Measurements from ENCODE around the gene PCARE. TPM values are rescaled to one million over a fixed set of nuclear protein-coding genes. Genes with fewer than 3 reads are reported as not detected.
A peak's percentile ranks its signal among the peaks of the same experiment; 100 is the strongest.
"Not testable (repeated sequence)": the region's sequence is repeated elsewhere in the genome, so short reads cannot be mapped to it uniquely, and the experiment has no call there.

PCARE gene
- total RNA-seq, 1 experiment from 2014 or later, result 0.03 TPM

DNA sequence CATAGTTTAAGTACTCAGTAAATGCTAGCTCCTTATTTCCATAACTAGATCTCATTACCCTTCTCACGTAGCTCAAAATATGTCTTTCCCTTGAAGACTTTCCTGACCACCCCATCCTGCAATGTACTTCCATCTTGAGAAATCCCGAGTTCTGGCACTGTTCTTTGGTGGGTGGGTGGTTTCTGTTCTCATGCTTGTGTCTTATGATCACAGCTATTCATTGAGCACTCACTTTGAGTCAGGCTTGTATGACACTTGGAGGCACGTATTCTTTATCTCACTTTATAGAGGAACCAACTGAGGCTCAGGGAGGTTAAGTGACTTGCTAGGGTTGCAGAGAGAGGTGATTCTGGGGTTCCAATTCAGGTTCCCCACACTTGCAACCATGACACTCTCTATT is 31.9 kb upstream of the PCARE start:
- peak; percentile 94 for DNase-seq (ENCODE audit: low read depth, low spot score)
- in situ Hi-C loops (cut with HindIII; ENCODE audit: low pct_unique_long_range_greater_than_20kb, low sequenced_read_pairs), result no loop called here

DNA sequence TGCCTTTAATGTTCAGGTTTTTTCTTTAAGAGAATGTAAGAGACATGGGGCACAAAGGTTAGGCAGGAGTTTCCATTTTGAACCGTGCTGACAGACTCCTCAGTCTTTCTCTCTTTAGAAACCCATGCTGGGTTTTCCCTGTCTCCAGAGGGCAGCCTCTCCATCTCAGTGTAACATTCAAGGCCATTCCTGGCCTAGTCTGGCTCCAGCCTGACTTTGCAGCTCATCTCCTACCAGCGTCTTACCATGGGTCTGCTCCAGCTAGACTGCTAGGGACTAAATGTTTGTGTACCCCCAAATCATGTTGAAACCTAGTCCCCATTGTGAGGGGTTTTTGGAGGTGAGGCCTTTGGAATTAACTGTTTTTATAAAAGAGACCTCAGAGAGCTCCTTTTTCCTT is 31.1 kb upstream of the PCARE start:
- in situ Hi-C loops (cut with HindIII; ENCODE audit: low pct_unique_long_range_greater_than_20kb, low sequenced_read_pairs), result no loop called here
- peak; percentile 61 for DNase-seq (ENCODE audit: low read depth, low spot score)

GRCh38 chr2:29104688-29105087 is 30.4 kb upstream of the PCARE start:
- in situ Hi-C loops (cut with HindIII; ENCODE audit: low pct_unique_long_range_greater_than_20kb, low sequenced_read_pairs), result no loop called here

GRCh38 chr2:29100564-29100963 is 26.2 kb upstream of the PCARE start:
- in situ Hi-C loops (cut with HindIII; ENCODE audit: low pct_unique_long_range_greater_than_20kb, low sequenced_read_pairs), result no loop called here

More at GRCh38 chr2:29104688-29105087, 30.4 kb upstream of the PCARE start:
- DNase-seq (ENCODE audit: low read depth, low spot score), result no peak

GRCh38 chr2:29097569-29097968 is 23.2 kb upstream of the PCARE start:
- in situ Hi-C loops (cut with HindIII; ENCODE audit: low pct_unique_long_range_greater_than_20kb, low sequenced_read_pairs), result no loop called here
- peak; percentile 72 for DNase-seq (ENCODE audit: low read depth, low spot score)

More at GRCh38 chr2:29100564-29100963, 26.2 kb upstream of the PCARE start:
- no peak for DNase-seq (ENCODE audit: low read depth, low spot score)

DNA sequence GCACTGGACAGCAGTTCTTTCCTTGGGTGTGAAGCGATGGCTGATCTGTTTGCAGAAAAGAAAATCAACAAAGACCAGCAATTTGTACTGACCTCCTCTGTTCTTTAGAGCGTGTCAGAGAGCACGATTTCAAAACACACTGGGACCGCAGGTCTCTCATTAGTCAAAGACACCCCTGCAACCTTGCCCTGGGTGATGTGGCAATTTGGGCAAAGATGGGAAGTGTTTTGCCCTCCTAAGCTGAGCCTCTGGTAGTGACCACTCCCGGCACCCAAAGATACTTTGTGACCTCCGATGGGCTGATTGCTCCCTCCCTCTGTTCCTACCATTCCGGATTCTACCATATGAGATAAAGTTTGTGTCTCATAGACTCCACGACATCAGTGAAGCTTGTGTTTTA is 22.6 kb upstream of the PCARE start:
- no peak for DNase-seq (ENCODE audit: low read depth, low spot score)
- in situ Hi-C loops (cut with HindIII; ENCODE audit: low pct_unique_long_range_greater_than_20kb, low sequenced_read_pairs), result no loop called here

GRCh38 chr2:29090311-29090710 is 16.0 kb upstream of the PCARE start:
- in situ Hi-C loops (cut with HindIII; ENCODE audit: low pct_unique_long_range_greater_than_20kb, low sequenced_read_pairs); DNase-seq (ENCODE audit: low read depth, low spot score): not testable (repeated sequence)

- DNase-seq (ENCODE audit: low read depth, low spot score), result peak; percentile 74
- in situ Hi-C loops (cut with HindIII; ENCODE audit: low pct_unique_long_range_greater_than_20kb, low sequenced_read_pairs), result no loop called here
Measured at GRCh38 chr2:29084554-29084953, 10.2 kb upstream of the PCARE start.

- DNase-seq (ENCODE audit: low read depth, low spot score), result no peak
- in situ Hi-C loops (cut with HindIII; ENCODE audit: low pct_unique_long_range_greater_than_20kb, low sequenced_read_pairs), result no loop called here
Measured at GRCh38 chr2:29082804-29083495, 8.6 kb upstream of the PCARE start.

DNA sequence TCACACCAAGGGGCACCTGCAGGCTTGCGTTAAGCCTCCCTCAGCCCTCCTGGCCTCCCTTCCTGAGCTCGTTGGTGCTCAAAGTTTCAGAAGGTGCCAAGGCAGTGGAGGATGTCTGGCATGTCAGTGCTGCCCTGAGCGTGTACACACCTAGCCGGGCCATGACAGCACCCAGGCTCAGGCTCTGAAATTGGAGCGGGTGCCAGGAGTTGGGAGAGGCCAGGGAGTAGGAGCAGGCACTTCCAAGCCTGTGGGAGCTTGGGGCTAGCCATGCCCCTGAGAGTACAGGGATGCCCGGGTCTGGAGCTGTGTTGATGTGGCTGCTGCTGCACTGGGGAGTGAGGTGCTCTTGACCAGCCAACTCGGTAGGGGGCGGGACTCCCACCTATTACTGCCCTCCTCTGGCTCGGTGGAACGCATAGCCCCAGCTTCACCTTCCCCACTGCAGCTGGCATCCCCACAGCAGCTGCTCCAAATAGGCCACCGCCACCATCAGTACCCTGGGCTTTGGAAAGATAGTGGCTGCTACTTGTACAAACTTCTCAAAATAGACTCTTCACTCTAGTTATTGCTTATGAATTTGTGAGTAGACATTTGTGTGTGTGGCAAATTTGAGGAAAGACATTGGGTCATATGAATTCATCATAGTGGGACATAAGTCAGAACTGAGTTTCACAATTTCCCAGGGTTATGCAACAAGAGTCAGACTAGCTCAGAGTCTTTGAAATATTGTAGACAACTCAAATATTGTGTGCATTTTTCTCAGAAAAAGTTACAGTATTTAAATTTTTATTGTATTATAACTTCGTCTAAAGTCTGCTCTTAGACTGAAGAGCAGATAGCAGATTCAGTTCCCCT is 6.8 kb upstream of the PCARE start:
- no peak for DNase-seq (ENCODE audit: low read depth, low spot score)
- in situ Hi-C loops (cut with HindIII; ENCODE audit: low pct_unique_long_range_greater_than_20kb, low sequenced_read_pairs), result no loop called here

DNA sequence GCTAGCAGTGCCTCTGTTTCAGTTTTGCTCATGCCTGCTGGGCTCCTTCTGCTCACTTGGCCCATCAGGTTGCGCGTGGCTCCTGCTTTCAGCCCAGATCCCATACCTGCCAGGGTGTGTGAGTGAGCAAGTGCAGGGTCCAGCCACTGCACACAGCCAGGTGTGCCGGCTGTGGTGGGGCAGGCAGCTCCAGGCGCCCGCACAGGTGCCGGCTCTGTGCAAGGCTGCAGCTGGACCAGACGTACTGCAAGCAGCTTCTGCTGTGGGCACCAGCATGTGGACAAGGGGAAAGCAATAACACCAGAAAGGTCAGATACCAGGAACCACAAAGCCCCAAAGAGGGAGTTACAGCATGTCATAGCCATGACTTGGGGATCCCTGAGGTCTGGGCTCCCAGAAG is 5.6 kb upstream of the PCARE start:
- DNase-seq (ENCODE audit: low read depth, low spot score), result no peak
- in situ Hi-C loops (cut with HindIII; ENCODE audit: low pct_unique_long_range_greater_than_20kb, low sequenced_read_pairs), result no loop called here

DNA sequence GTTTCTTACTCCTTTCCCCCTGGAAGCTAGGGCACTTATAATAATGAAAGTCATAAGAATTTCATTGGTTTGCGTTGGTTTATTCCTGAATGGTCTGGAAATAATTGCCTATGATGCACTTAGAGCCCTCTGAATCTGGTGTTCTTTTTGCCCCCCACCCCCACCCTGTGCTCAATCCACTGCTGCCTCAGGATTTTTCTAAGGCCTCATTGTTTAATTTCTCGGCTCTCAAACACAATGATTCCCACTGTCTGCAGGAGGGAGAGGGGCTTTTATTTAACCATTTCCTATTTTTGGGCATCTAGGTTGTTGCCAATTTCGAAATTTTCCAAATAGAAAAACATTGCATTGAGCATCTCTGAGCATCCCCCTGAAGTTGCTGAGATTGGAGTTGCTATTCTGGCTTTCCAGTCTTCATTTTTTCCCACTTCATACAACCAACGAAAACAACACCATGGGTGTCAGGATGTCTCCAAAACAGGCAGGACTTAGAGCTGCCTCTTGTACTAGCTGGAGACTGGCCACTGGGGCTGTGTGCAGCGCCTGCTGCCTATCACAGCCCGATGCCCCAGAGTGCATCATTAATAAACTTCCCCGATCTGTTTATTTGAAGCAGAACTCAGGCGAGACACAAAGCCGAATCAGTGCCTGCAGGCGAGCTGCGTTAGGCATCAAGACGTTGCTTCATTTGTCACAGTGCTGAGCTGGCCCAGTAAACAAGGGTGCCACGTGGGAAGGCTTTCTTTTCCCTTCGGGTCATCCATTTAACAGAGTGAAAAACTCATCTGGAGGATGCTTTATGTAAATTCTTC is 1.8 kb upstream of the PCARE start:
- DNase-seq (ENCODE audit: low read depth, low spot score), result peak; percentile 91
- in situ Hi-C loops (cut with HindIII; ENCODE audit: low pct_unique_long_range_greater_than_20kb, low sequenced_read_pairs), result no loop called here

- no peak for DNase-seq (ENCODE audit: low read depth, low spot score)
- in situ Hi-C loops (cut with HindIII; ENCODE audit: low pct_unique_long_range_greater_than_20kb, low sequenced_read_pairs), result no loop called here
Measured at GRCh38 chr2:29073933-29074332, 390 bp downstream of the PCARE start.

DNA sequence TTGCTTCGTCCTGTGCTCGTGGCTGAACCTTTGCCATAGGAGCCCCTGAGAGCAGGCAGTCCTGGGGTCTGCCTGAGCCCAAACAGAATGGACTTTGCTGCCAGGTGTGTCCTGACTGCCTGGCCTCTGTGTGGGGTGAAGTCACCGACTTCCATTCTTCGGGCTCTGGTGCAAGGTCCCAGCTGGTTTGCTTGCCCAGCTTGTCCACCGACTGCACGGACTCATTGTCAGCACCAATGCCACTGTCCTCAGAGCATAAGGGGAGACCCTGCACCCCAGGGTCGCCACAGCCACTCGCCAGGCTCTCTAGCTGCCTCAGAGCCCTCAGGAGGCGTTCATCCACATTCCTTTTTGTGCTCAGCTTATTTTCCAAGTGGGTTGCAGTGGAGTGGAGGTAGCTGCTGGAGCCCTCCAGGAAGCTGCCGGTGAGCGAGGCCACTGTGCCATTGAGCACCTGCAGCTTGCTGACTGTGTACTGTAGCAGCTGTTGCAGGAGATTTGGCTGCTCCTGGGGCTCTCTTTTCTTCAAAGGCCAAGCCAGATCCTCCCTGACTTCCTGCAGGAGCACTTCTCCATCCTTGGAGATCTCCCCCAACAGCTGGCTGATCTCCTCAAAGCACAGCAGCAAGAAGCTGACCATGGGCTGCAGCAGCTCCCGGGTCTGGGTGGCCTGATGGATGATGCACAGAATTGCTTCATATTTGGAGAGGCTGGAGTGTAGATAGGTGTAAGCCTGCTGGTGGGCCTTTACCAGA is 1.2 kb downstream of the PCARE start:
- in situ Hi-C loops (cut with HindIII; ENCODE audit: low pct_unique_long_range_greater_than_20kb, low sequenced_read_pairs), result no loop called here
- DNase-seq (ENCODE audit: low read depth, low spot score), result no peak

DNA sequence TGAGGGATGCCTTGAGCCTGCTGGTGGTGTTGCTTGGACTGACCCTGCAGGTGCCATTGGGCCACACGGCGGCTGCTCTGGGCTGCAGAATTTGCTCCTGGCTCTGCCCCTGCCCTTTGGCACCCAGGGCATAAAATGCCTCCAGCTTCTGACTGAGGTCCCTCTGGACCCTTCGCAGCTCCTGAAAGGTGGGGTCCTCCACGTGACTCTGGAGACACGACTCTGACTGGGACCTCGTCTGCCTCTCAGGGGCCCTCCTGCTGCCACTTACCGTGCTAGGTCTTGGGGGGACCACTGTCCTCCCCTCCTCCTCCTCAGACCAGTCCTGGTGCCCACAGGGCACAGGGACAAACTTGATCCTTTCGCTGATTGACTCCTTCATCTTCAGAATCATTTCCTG is 2.1 kb downstream of the PCARE start:
- in situ Hi-C loops (cut with HindIII; ENCODE audit: low pct_unique_long_range_greater_than_20kb, low sequenced_read_pairs), result no loop called here
- no peak for DNase-seq (ENCODE audit: low read depth, low spot score)

DNA sequence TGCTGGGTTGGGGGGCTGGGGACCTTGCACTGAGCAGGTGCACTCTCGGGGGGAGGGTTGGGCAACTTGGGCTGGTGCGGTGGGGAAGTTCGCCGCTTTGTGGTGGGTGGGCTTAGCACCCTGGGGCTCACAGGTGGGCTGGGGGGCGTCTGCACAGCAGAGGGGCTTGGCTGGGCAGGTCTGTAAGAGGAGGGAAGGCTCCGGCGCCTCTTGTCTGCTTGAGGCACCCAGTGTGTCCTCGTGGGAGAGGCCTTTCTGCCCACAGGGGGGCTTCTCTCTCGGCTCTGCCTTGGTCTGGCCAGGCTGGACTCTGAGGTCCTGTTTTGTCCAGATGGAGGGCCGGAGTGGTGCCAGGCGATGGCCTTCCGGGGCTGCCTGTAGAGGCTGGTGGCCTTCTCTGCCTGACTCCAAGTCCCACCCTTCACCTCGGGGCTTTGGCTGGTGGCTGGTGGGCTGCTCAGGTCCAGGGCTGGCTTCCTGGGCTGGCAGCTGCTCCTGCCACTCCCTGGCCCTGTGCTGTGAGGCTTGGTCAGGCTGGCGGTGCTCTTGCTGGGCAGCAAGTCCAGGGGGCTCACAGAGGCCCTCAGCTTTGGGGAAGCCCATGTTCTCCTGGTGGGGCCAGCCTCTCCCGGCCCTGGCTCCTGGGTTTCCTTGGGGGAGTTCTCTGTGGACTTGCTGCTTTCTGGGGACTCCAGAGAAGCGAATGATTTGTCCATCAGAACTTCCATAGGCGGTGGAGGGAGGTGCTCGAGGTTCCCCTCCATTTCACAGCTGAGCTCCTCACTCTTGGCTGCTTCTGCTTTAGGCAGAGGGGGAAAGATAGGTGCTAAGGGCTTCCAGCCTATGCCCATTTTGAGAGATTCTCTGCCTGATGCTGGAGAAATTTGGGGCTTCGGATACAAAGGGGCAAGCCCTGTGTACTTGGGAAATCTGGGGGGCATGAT is 3.0 kb downstream of the PCARE start:
- DNase-seq (ENCODE audit: low read depth, low spot score), result no peak
- in situ Hi-C loops (cut with HindIII; ENCODE audit: low pct_unique_long_range_greater_than_20kb, low sequenced_read_pairs), result no loop called here

DNA sequence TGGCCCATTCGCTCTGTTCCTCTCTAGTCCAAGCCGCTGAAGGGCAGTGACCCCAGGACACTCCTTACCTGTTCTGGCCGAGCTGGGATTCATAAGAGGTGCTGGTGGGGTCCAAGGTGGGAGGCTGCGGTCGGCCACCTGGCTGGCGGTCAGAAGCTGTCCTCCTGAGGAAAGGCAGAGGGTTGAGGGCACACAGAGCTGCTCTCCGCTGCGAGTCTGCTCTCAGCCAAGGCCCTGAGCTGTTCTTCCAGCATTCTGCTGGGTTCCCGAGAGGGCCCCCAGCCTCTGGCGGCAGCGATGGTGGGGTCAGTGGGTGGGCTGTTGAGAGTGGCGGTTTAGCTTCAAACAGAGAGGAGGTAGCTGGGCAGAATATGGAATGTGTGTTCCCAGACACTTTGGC is 3.8 kb downstream of the PCARE start:
- in situ Hi-C loops (cut with HindIII; ENCODE audit: low pct_unique_long_range_greater_than_20kb, low sequenced_read_pairs), result no loop called here

More for the DNA sequence above, 3.8 kb downstream of the PCARE start:
- no peak for DNase-seq (ENCODE audit: low read depth, low spot score)

Data from SK-MEL-5 (cell line).